Measurements from ENCODE around the gene MRPL38.

DNA sequence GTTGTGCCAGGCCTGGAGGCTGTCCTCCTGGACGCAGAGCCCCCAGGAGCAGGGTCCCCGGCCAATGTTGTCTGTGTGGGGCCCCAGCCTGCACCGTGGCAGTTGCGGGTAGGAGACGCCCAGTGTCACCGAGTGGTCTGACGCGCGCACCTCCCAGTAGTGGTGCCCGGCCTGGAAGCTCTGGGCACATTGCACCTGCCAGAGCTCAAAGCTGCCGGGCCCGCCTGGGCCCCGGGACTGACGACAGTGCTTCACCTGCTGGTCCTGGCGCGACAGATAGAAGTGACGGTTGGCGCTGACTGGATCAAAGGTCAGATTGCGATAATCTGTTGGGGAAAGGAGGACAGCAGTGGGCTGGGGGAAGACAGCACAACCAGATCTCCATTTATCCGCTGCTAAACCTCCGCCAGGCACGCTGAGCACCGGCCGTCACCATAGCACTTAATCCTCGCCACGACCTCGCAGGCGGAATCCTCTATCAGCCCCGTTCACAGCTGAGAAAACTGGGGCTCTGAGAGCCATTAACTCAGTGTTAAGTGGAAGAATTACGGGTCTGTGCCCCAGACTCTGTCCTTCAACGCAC, 13.6 kb downstream of the MRPL38 start:
- TF ChIP-seq EZH2 (IDR thresholded peaks at IDR 0.05) (no peak), POLR2AphosphoS5 (IDR thresholded peaks at IDR 0.05; ENCODE audit: borderline replicate concordance, low read depth, low read length) (no peak), FOXP2 (optimal IDR thresholded peaks at IDR 0.05; ENCODE audit: control extremely low read depth, extremely low read length, insufficient read depth) (no peak)
